ENCODE measurements around the gene SORCS2. TPM values are rescaled to one million over a fixed set of nuclear protein-coding genes. Genes with fewer than 3 reads are reported as not detected.

The SORCS2 gene
- polyA plus RNA-seq, 1 donor (not counting 4 experiments of a cell fraction or from before 2014, with no cell fraction given): 0.09 TPM

- no peaks in the 10 kb centered on the region for H3K4me1 ChIP-seq (ENCODE audit: control insufficient read depth, extremely low read depth, insufficient read depth, low read length)
- H3K79me2 ChIP-seq (ENCODE audit: control insufficient read depth, insufficient read depth, low read length): no peaks in the 10 kb centered on the region
- peaks cover 1% of the 10 kb centered on the region for H3K9me3 ChIP-seq (ENCODE audit: control insufficient read depth, low read depth, low read length)
- H3K9me1 ChIP-seq (ENCODE audit: control insufficient read depth, extremely low read depth, insufficient read depth, low read length): no peaks in the 10 kb centered on the region
- no peak overlapping the region for H3K4me2 ChIP-seq (ENCODE audit: control insufficient read depth, extremely low read depth, insufficient read depth, low read depth, low read length)
- FAIRE-seq (no peak), DNase-seq (ENCODE audit: low read depth, low spot score) (no peak)
- no peaks in the 10 kb centered on the region for H4K20me1 ChIP-seq (ENCODE audit: control insufficient read depth, extremely low read depth, insufficient read depth, low read length)
- H2AFZ ChIP-seq (ENCODE audit: control insufficient read depth, low read length): no peak overlapping the region
- H3K36me3 ChIP-seq (ENCODE audit: control insufficient read depth in 2 of 2, extremely low read depth in 1 of 2, insufficient read depth in 2 of 2, low read length in 2 of 2): no peaks in the 10 kb centered on the region
- no peak overlapping the region for H3K9ac ChIP-seq (ENCODE audit: control insufficient read depth, extremely low read depth, insufficient read depth, low read length)
- H3K4me3 ChIP-seq (ENCODE audit: control insufficient read depth in 2 of 3, extremely low read depth in 1 of 3, insufficient read depth in 2 of 3, low read depth in 1 of 3, low read length in 3 of 3): no peak overlapping the region
- H3K27me3 ChIP-seq (ENCODE audit: control insufficient read depth, extremely low read depth, insufficient read depth, low read length): peaks cover 38% of the 10 kb centered on the region
- H3K27ac ChIP-seq (ENCODE audit: control insufficient read depth, insufficient read depth, low read length): no peak overlapping the region
- no peak for TF ChIP-seq CTCF (optimal IDR thresholded peaks at IDR 0.05 in 1 of 3, IDR thresholded peaks at IDR 0.05 in 1 of 3, conservative IDR thresholded peaks at IDR 0.05 in 1 of 3; ENCODE audit: extremely low read depth in 1 of 3, insufficient read depth in 2 of 3, low read length in 3 of 3)
- TF ChIP-seq EZH2 (IDR thresholded peaks at IDR 0.05; ENCODE audit: low read length): no peak
- dilution Hi-C loops (cut with MboI; ENCODE audit: extremely low pct_ligation_motif_present, low sequenced_read_pairs): no loop called here
These were observed 55.2 kb downstream of the SORCS2 start for GRCh38 chr4:7247521-7247920.

GRCh38 chr4:7247946-7248345 lies 55.6 kb downstream of the SORCS2 start:
- Histone ChIP-seq H3K9ac (ENCODE audit: control insufficient read depth, extremely low read depth, insufficient read depth, low read length) (no peak overlapping the region), H3K4me3 (ENCODE audit: control insufficient read depth in 2 of 3, extremely low read depth in 1 of 3, insufficient read depth in 2 of 3, low read depth in 1 of 3, low read length in 3 of 3) (no peak overlapping the region), H3K27ac (ENCODE audit: control insufficient read depth, insufficient read depth, low read length) (no peak overlapping the region), H3K79me2 (ENCODE audit: control insufficient read depth, insufficient read depth, low read length) (no peaks in the 10 kb centered on the region), H4K20me1 (ENCODE audit: control insufficient read depth, extremely low read depth, insufficient read depth, low read length) (no peaks in the 10 kb centered on the region), H3K9me3 (ENCODE audit: control insufficient read depth, low read depth, low read length) (peaks cover 1% of the 10 kb centered on the region), H3K4me2 (ENCODE audit: control insufficient read depth, extremely low read depth, insufficient read depth, low read depth, low read length) (no peak overlapping the region), H3K36me3 (ENCODE audit: control insufficient read depth in 2 of 2, extremely low read depth in 1 of 2, insufficient read depth in 2 of 2, low read length in 2 of 2) (no peaks in the 10 kb centered on the region), H2AFZ (ENCODE audit: control insufficient read depth, low read length) (no peak overlapping the region), H3K27me3 (ENCODE audit: control insufficient read depth, extremely low read depth, insufficient read depth, low read length) (peaks cover 38% of the 10 kb centered on the region), H3K9me1 (ENCODE audit: control insufficient read depth, extremely low read depth, insufficient read depth, low read length) (no peaks in the 10 kb centered on the region), H3K4me1 (ENCODE audit: control insufficient read depth, extremely low read depth, insufficient read depth, low read length) (no peaks in the 10 kb centered on the region)
- dilution Hi-C loops (cut with MboI; ENCODE audit: extremely low pct_ligation_motif_present, low sequenced_read_pairs): no loop called here
- FAIRE-seq: no peak
- no peak for TF ChIP-seq EZH2 (IDR thresholded peaks at IDR 0.05; ENCODE audit: low read length)
- no peak for TF ChIP-seq CTCF (optimal IDR thresholded peaks at IDR 0.05 in 1 of 3, IDR thresholded peaks at IDR 0.05 in 1 of 3, conservative IDR thresholded peaks at IDR 0.05 in 1 of 3; ENCODE audit: extremely low read depth in 1 of 3, insufficient read depth in 2 of 3, low read length in 3 of 3)
- no peak for DNase-seq (ENCODE audit: low read depth, low spot score)

Data from keratinocyte (primary cell).